Ishikawa (cell line): Measurements from ENCODE around the gene WNT8B.

Source experiments
- CEBPB ChIP-seq: IDR thresholded peaks from 2 replicates; pipeline ENCODE4 v1.6.1; 2012
- CREB1 ChIP-seq: IDR thresholded peaks from 2 replicates; pipeline ENCODE4 v1.6.1; 2012; ENCODE audit warnings: low read depth
- EGR1 ChIP-seq: IDR thresholded peaks from 2 replicates; pipeline ENCODE4 v1.6.1; 2012
- EP300 ChIP-seq: IDR thresholded peaks from 2 replicates; pipeline ENCODE4 v1.6.1; 2012; ENCODE audit warnings: borderline replicate concordance
- FOXM1 ChIP-seq: IDR thresholded peaks from 2 replicates; pipeline ENCODE4 v1.6.1; 2012; ENCODE audit warnings: low read depth, borderline replicate concordance
- NFIC ChIP-seq: IDR thresholded peaks from 2 replicates; pipeline ENCODE4 v1.6.1; 2012
- RAD21 ChIP-seq: IDR thresholded peaks from 2 replicates; pipeline ENCODE4 v1.6.1; 2012; ENCODE audit warnings: low read depth
- TAF1 ChIP-seq: IDR thresholded peaks from 2 replicates; pipeline ENCODE4 v1.6.1; 2012; ENCODE audit warnings: low read depth, mild to moderate bottlenecking
- TCF12 ChIP-seq: IDR thresholded peaks from 2 replicates; pipeline ENCODE4 v1.6.1; 2012; ENCODE audit warnings: low read depth
- TEAD4 ChIP-seq: IDR thresholded peaks from 2 replicates; pipeline ENCODE4 v1.6.1; 2012
- YY1 ChIP-seq: IDR thresholded peaks from 2 replicates; pipeline ENCODE4 v1.6.1; 2012; ENCODE audit warnings: low read depth
- ZBTB7A ChIP-seq: IDR thresholded peaks from 2 replicates; pipeline ENCODE4 v1.6.1; 2012; ENCODE audit warnings: low read depth
- TF ChIP-seq, protein P1 (sequence below): IDR thresholded peaks from 2 replicates; pipeline ENCODE4 v1.6.1; 2012; ENCODE audit warnings: low read depth, mild to moderate bottlenecking
- TF ChIP-seq, protein P2 (sequence below): IDR thresholded peaks from 2 replicates; pipeline ENCODE4 v1.6.1; 2012
- TF ChIP-seq, protein P3 (sequence below): IDR thresholded peaks from 2 replicates; pipeline ENCODE4 v1.6.1; 2012

Gene WNT8B

DNA sequence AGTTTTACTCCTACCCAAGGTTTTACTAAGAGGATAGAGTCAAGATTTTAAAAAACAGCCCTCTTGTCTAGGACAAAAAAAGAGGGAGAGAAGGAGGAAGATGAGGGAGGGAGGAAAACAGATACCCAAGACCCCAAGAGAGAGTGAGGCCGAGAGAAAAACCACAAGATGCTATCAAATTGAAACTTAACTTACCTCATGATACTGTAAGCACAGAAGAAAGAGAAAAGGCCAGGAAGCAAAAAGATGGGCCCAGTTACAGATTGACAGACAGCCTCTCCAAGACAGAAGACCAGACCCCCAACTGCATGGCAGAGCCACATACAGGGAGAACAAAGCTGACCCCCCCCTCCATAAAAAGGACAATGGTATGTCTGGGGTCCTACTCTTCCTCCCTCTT lies 45.5 kb downstream of the WNT8B start:
- no peak for TF ChIP-seq EP300
- no peak for TF ChIP-seq EGR1

DNA sequence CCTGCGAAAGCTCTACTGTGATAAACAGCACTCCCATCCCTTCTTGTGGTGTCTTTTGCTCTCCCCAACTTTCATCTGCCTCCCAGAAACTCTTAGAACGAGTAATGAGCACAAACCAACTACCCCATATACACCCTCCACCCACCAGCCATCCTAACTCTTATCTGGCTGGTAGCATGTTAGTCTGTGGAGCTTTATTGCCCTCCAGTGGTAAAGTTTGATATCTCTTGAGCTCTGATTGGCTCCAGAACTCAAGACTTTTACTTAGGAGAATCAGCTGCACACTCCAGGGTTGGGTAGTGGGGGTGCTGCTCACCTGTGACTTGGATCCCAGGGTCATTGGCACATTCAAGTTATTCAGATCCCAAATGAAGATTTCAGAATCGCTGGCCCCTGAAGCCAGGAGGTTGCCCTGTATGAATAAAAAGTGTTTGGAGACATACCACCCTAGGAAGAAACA lies 45.9 kb downstream of the WNT8B start:
- no peak for TF ChIP-seq FOXM1
- TF ChIP-seq RAD21 = peak; percentile 66

DNA sequence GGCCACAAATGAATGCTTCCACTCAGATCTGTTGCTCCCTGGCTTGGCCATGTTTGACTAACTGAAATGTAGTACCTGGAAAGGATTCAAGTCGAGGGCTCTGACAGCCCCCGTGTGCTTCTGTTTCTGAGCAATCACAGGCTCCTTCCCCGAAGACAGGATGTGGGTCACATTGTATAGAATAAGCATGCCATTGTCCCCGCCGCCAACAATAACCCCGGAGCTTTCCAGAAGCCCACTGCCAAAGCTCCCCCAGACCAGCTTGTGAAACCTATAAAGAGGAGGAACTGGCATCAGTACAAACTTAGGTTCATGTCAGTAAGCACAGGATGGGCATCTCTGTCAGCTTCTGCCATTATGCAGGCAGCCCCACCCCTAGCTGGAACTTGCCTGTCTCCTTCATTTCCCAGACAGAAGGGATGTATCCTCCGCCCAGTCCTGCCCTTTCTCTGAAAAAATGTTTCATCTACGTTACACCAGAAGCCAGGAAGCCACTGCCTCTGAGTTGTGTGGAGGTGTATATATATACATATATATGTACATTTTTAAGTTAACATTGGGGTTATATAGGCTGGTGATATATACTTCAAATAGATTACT lies 46.5 kb downstream of the WNT8B start:
- no peak for TF ChIP-seq YY1
- TF ChIP-seq TEAD4 = no peak
- TF ChIP-seq FOXM1 = no peak
- TF ChIP-seq EP300 = no peak
- TF ChIP-seq, protein P1, sequence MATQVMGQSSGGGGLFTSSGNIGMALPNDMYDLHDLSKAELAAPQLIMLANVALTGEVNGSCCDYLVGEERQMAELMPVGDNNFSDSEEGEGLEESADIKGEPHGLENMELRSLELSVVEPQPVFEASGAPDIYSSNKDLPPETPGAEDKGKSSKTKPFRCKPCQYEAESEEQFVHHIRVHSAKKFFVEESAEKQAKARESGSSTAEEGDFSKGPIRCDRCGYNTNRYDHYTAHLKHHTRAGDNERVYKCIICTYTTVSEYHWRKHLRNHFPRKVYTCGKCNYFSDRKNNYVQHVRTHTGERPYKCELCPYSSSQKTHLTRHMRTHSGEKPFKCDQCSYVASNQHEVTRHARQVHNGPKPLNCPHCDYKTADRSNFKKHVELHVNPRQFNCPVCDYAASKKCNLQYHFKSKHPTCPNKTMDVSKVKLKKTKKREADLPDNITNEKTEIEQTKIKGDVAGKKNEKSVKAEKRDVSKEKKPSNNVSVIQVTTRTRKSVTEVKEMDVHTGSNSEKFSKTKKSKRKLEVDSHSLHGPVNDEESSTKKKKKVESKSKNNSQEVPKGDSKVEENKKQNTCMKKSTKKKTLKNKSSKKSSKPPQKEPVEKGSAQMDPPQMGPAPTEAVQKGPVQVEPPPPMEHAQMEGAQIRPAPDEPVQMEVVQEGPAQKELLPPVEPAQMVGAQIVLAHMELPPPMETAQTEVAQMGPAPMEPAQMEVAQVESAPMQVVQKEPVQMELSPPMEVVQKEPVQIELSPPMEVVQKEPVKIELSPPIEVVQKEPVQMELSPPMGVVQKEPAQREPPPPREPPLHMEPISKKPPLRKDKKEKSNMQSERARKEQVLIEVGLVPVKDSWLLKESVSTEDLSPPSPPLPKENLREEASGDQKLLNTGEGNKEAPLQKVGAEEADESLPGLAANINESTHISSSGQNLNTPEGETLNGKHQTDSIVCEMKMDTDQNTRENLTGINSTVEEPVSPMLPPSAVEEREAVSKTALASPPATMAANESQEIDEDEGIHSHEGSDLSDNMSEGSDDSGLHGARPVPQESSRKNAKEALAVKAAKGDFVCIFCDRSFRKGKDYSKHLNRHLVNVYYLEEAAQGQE = no peak
- TF ChIP-seq CEBPB = no peak
- TF ChIP-seq TCF12 = no peak
- no peak for TF ChIP-seq EGR1

DNA sequence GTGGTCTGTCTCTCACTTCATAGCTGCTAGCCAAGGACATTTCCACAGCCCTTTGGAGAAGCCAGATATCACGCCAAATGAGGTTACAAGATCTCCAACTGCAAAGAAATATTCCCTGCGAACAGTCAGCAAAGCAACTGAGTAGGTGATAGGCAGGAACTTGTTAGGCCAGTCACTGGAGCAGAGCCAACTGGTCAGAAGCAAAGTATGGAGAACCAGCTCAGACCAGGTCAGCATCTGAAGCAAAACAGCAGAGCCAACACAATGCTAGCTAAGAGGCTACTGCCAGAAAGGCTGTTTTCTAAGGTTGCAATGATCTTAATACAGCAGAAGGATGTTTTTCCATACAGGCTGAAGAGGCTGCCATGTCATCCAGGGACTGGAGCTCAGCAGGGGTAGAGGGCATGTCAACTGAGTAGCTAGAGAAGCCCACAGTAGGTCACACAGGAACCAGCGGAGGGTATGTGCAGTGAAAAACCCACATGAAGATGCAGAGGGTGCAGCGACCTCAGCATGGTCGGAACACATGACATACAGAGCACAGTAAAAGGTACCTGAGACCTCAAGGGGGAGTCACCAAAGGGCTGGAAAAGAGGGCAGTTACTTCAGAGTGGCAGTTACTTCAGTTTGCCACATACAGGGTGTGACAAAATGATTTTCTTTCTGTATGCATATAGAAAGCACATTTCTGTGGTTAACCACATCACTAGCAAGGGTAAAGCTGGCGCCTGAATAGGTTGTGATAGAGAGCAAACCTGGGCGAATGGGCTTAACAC lies 47.9 kb downstream of the WNT8B start:
- TF ChIP-seq NFIC (peak; percentile 56), RAD21 (no peak)

DNA sequence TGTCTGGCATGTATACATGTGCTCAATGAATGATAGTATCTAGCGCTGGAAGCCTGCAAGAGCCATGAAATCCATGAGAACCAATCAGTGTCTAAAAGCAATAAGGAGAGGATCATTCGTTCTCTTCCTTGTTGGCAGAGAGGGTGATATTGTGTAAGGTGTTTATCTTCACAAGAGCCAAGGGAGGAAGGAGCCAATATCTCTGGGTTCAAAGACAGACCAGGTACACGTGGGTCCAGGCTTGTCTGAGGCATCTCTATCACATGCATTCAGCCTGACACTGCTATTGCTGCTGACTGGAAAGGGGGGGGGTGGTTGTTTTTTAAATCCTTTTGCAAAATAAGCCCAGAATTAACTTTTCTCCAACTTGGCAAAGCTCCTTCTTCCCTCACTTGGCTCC lies 52.8 kb downstream of the WNT8B start:
- no peak for TF ChIP-seq ZBTB7A
- no peak for TF ChIP-seq YY1
- TF ChIP-seq EP300 = no peak
- TF ChIP-seq NFIC = no peak
- TF ChIP-seq FOXM1 = no peak
- no peak for TF ChIP-seq CREB1
- TF ChIP-seq, protein P2, sequence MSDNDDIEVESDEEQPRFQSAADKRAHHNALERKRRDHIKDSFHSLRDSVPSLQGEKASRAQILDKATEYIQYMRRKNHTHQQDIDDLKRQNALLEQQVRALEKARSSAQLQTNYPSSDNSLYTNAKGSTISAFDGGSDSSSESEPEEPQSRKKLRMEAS = no peak
- TF ChIP-seq, protein P1 = no peak
- TF ChIP-seq TCF12 = no peak
- TF ChIP-seq TAF1 = no peak
- TF ChIP-seq EGR1 = no peak
- TF ChIP-seq, protein P3, sequence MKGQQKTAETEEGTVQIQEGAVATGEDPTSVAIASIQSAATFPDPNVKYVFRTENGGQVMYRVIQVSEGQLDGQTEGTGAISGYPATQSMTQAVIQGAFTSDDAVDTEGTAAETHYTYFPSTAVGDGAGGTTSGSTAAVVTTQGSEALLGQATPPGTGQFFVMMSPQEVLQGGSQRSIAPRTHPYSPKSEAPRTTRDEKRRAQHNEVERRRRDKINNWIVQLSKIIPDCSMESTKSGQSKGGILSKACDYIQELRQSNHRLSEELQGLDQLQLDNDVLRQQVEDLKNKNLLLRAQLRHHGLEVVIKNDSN = no peak
- TF ChIP-seq TEAD4 = no peak
- TF ChIP-seq RAD21 = no peak
- no peak for TF ChIP-seq CEBPB

DNA sequence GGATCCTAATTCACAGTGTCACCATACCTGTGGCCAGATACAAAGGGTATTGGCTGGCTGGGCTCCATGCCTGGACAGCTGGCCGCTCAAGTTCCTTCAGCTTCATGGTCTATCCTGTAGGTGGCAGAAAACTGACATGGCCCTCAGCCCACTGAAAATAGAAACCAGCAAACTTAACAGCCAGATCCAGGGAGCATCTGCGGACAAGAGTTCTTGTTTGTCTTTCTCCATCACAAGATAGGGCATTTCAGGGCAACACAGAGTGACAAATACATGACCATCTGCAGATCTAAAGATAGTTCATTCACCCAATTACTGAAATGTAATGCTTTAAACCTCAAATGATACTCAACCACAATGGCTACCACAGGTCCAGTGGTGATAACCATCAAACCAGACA lies 54.0 kb downstream of the WNT8B start:
- TF ChIP-seq CREB1 = no peak
- TF ChIP-seq TCF12 = no peak
- TF ChIP-seq EP300 = no peak
- no peak for TF ChIP-seq NFIC
- peak; percentile 14; the same call in 1 of the 2 replicates for TF ChIP-seq RAD21
- no peak for TF ChIP-seq TEAD4

DNA sequence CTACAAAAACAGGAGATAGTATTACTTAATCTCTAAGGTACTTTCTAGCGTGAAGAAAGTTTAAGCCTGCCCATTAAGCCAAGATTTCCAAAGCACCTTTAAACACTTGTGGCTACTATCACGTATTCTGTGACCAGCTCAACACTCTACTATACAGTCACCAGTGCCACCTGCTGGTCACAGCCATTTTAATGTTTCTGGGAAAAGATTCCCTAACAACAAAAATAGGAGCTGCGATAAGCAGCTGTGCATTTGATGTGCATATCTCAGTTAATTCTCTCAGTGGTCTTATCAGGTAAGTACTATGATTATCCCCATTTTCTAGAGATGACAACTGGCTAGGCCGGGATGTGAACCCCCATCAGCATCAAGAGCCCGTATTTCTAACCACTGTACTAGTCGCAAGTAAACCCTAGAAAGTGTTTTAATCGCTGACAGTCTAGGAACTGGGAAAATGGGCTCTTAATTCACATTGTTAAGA lies 56.0 kb downstream of the WNT8B start:
- TF ChIP-seq RAD21 = peak; percentile 58
- TF ChIP-seq, protein P1 = no peak
